ENCODE results near the gene EBLN1. TPM values are rescaled to one million over a fixed set of nuclear protein-coding genes. Genes with fewer than 3 reads are reported as not detected.

EBLN1 gene
- polyA plus RNA-seq (2013, experiment 1 of 4), result not detected
- not detected for polyA plus RNA-seq (2013, experiment 2 of 4)
- not detected for polyA plus RNA-seq (2013, experiment 3 of 4)
- not detected for polyA plus RNA-seq (2013, experiment 4 of 4)

DNA sequence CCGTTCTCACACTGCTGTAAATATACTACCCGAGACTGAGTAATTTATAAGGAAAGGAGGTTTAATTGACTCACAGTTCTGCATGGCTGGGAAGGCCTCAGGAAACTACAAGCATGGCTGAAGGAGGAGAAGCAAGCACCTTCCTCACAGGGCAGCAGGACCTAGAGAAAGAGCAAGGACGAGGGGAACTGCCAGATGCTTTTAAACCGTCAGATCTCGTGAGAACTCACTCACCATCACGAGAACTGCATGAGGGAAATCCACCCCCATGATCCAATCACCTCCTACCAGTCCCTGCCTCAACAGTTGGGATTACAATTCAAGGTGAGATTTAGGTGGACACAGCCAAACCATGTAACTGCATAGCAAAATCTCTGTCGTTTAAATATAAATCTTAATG is at the start of gene EBLN1:
TSS of gene EBLN1 (minus strand) at position 174 of the 400 bp plus-strand sequence. CDS start 8,032 bp downstream, outside the sequence.
- no peaks in the 10 kb centered on the region for H3K27me3 ChIP-seq (ENCODE audit: control insufficient read depth, insufficient read depth, low read length, poor library complexity, severe bottlenecking)
- no peaks in the 10 kb centered on the region for H3K36me3 ChIP-seq (ENCODE audit: control insufficient read depth, insufficient read depth, low read length)
- H3K4me3 ChIP-seq (ENCODE audit: insufficient read depth, low read depth, low read length), result no peak within 1 kb of the TSS
- WGBS, 2 experiments, result 89 to 91% methylated on average over 6 to 7 of the region's 7 CpGs
- no peaks in the 10 kb centered on the region for H3K9me3 ChIP-seq (ENCODE audit: control insufficient read depth, low read length)
- no peaks in the 10 kb centered on the region for H3K4me1 ChIP-seq (ENCODE audit: control insufficient read depth, insufficient read depth, low read length)
- no peak within 1 kb of the TSS for H3K27ac ChIP-seq (ENCODE audit: insufficient read depth, low read depth, low read length, poor library complexity, severe bottlenecking)

DNA sequence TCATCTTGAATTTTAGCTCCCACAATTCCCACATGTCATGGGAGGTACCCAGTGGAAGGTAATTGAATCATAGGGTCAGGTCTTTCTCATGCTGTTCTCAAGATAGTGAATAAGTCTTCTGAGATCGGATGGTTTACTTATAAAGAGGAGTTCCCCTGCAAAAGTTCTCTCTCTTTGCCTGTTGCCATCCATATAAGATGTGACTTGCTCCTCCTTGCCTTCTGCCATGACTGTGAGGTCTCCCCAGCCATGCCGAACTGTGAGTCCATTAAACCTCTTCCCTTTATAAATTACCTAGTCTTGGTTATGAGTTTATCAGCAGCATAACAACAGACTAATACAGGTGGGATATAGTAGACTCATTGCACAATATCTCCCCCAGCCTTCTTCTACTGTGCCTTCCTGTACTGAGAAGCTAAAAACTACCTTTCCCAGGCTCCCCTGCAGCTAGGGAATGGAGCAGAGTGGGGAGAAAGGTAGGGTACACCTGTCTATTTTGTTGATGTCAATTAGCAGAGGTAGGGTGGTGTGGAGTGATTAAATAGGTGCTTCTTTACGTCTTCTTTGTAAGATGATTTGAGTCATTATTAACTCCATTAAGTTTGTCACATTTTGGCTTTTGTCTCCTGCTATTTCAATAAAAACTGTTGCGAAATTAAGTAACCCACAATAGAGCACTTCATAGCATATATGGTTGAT is 48.2 kb upstream of the EBLN1 start:
- WGBS, 2 experiments, result 94 to 100% methylated on average over 2 to 4 of the region's 4 CpGs
- H3K9me3 ChIP-seq (ENCODE audit: control insufficient read depth, low read length), result no peaks in the 10 kb centered on the region
- H3K36me3 ChIP-seq (ENCODE audit: control insufficient read depth, insufficient read depth, low read length), result no peaks in the 10 kb centered on the region
- H3K4me1 ChIP-seq (ENCODE audit: control insufficient read depth, insufficient read depth, low read length), result no peaks in the 10 kb centered on the region
- no peak overlapping the region for H3K4me3 ChIP-seq (ENCODE audit: insufficient read depth, low read depth, low read length)
- no peaks in the 10 kb centered on the region for H3K27me3 ChIP-seq (ENCODE audit: control insufficient read depth, insufficient read depth, low read length, poor library complexity, severe bottlenecking)
- H3K27ac ChIP-seq (ENCODE audit: insufficient read depth, low read depth, low read length, poor library complexity, severe bottlenecking), result no peak overlapping the region

DNA sequence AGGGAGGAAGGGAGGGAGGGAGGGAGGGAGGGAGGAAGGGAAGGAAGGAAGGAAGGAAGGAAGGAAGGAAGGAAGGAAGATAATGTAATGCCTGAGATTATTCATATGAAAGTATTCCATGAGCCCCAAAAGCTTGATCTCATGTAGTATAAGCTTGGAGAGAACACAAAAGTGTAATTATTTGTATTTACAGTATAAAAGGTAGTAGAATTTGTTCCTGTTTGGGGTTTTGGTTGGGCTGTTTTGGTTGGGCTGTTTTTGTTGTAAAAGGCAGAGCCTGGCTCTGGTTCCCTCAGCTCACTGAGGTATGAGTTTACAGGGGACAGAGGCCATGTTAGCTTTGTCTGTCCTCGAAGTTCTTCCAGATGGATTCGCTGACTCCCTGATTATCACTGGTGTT is 45.3 kb upstream of the EBLN1 start:
- Histone ChIP-seq H3K27ac (ENCODE audit: insufficient read depth, low read depth, low read length, poor library complexity, severe bottlenecking) (no peak overlapping the region), H3K4me1 (ENCODE audit: control insufficient read depth, insufficient read depth, low read length) (no peaks in the 10 kb centered on the region), H3K36me3 (ENCODE audit: control insufficient read depth, insufficient read depth, low read length) (no peaks in the 10 kb centered on the region), H3K27me3 (ENCODE audit: control insufficient read depth, insufficient read depth, low read length, poor library complexity, severe bottlenecking) (peaks cover 6% of the 10 kb centered on the region), H3K9me3 (ENCODE audit: control insufficient read depth, low read length) (no peaks in the 10 kb centered on the region), H3K4me3 (ENCODE audit: insufficient read depth, low read depth, low read length) (no peak overlapping the region)
- 93 to 99% methylated on average over 2 of the region's 2 CpGs for WGBS, 2 experiments

DNA sequence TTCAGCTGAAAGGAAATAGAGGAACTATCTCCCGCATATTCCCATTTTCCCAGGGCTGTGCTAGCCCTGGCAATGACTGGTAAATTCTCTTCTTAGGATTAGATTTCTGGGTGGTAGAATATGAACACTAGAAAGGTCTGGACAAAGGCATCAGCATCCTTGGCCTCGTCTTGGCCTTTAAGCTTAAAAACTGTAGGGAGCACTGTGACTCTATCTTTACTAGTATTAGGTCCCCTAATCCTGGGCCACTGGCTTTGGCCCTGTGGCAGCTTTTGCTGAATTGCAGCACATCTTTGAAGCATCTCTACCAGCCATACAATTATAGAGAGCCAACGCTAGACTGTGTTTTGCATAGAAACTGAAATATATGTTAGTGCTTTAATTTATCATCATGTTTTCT is 41.5 kb upstream of the EBLN1 start:
- no peaks in the 10 kb centered on the region for H3K4me1 ChIP-seq (ENCODE audit: control insufficient read depth, insufficient read depth, low read length)
- 73 to 82% methylated on average over 2 to 3 of the region's 3 CpGs for WGBS, 2 experiments
- H3K27ac ChIP-seq (ENCODE audit: insufficient read depth, low read depth, low read length, poor library complexity, severe bottlenecking), result no peak overlapping the region
- no peaks in the 10 kb centered on the region for H3K36me3 ChIP-seq (ENCODE audit: control insufficient read depth, insufficient read depth, low read length)
- H3K27me3 ChIP-seq (ENCODE audit: control insufficient read depth, insufficient read depth, low read length, poor library complexity, severe bottlenecking), result peaks cover 44% of the 10 kb centered on the region
- H3K4me3 ChIP-seq (ENCODE audit: insufficient read depth, low read depth, low read length), result no peak overlapping the region
- no peaks in the 10 kb centered on the region for H3K9me3 ChIP-seq (ENCODE audit: control insufficient read depth, low read length)

DNA sequence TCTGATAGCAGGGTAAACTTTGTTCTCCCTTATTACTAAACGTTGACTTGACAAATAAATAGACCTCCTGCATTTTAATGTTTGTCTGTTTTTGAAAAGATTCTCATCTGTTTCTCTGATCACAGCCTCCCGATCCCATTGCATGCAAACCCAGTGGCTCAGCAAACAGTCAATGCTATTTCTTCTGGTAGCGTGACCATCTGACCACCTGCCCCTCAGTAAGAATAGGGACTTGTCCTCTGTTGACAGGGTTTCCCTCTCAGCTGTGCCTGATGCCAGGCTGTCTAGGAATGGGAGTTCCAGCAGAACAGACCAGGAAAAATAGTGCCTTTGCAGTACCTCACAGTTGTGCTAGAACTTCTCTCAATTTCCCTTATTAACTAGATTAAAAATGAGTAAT is 40.7 kb upstream of the EBLN1 start:
- Histone ChIP-seq H3K36me3 (ENCODE audit: control insufficient read depth, insufficient read depth, low read length) (no peaks in the 10 kb centered on the region), H3K27ac (ENCODE audit: insufficient read depth, low read depth, low read length, poor library complexity, severe bottlenecking) (no peak overlapping the region), H3K27me3 (ENCODE audit: control insufficient read depth, insufficient read depth, low read length, poor library complexity, severe bottlenecking) (peaks cover 52% of the 10 kb centered on the region), H3K9me3 (ENCODE audit: control insufficient read depth, low read length) (no peaks in the 10 kb centered on the region), H3K4me1 (ENCODE audit: control insufficient read depth, insufficient read depth, low read length) (no peaks in the 10 kb centered on the region), H3K4me3 (ENCODE audit: insufficient read depth, low read depth, low read length) (no peak overlapping the region)
- 83 to 85% methylated on average over 3 of the region's 3 CpGs for WGBS, 2 experiments

DNA sequence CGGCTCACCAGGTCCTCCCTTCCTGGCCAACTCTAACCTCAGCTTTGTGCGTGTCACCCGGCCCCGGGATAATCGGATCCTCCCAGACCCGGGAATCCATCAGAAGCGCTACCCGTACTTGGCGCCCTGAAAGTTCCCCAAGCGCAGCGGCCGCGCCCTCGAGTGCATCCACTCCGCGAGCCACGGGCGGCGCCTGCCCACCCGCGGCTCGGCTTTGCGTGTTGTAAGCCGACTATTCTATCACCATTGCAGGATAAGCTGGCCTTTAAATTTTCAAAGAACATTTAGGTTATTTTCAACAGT is 35.7 kb upstream of the EBLN1 start:
- WGBS, 2 experiments, result 3 to 4% methylated on average over 24 of the region's 24 CpGs
- Histone ChIP-seq H3K36me3 (ENCODE audit: control insufficient read depth, insufficient read depth, low read length) (no peaks in the 10 kb centered on the region), H3K27ac (ENCODE audit: insufficient read depth, low read depth, low read length, poor library complexity, severe bottlenecking) (no peak overlapping the region), H3K27me3 (ENCODE audit: control insufficient read depth, insufficient read depth, low read length, poor library complexity, severe bottlenecking) (peaks cover 88% of the 10 kb centered on the region), H3K9me3 (ENCODE audit: control insufficient read depth, low read length) (no peaks in the 10 kb centered on the region), H3K4me1 (ENCODE audit: control insufficient read depth, insufficient read depth, low read length) (no peaks in the 10 kb centered on the region), H3K4me3 (ENCODE audit: insufficient read depth, low read depth, low read length) (no peak overlapping the region)

DNA sequence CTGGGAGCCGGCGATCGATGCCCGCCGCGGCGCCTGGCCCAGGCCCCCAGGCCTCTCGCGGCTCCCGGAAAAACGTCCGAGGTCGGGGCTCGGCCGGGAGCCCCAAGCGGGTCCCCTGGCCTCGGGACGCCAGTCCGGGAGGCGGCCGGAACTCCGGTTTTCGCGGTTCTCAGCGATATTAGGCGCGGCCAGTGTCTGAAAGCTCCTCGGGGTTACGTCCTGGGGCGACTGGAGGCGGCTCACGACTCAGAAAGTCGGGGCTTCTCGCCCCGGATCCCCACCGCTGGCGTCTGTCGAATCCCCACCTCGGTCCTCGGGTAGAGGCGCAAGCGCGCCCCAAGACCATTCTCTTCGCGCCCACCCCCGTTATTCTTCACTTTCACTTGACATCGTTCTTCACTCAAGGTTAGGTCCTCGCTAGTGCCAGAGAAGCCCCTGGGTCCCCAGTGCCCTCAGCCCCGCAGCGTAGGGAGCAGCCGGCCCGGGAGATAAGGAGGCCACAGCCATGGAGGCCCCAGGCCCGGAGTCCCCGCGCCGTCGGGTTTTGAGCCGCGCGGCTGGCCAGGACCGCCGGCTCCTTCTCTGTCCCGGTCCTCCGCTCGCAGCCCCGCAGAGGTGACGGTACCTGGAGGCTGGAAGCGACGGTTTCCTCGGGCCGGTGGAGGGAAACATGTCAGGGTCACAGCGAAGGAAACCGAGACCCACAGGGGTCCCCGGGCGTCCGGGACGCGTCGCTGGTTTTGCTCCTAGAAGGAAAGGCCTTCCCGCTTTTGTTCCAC is 35.2 kb upstream of the EBLN1 start:
- H3K4me1 ChIP-seq (ENCODE audit: control insufficient read depth, insufficient read depth, low read length), result no peaks in the 10 kb centered on the region
- no peaks in the 10 kb centered on the region for H3K9me3 ChIP-seq (ENCODE audit: control insufficient read depth, low read length)
- H3K36me3 ChIP-seq (ENCODE audit: control insufficient read depth, insufficient read depth, low read length), result no peaks in the 10 kb centered on the region
- WGBS, 2 experiments, result 1% methylated on average over 80 of the region's 80 CpGs
- H3K27ac ChIP-seq (ENCODE audit: insufficient read depth, low read depth, low read length, poor library complexity, severe bottlenecking), result no peak overlapping the region
- peak overlapping the region; percentile 54 for H3K4me3 ChIP-seq (ENCODE audit: insufficient read depth, low read depth, low read length)
- H3K27me3 ChIP-seq (ENCODE audit: control insufficient read depth, insufficient read depth, low read length, poor library complexity, severe bottlenecking), result peaks cover 82% of the 10 kb centered on the region

DNA sequence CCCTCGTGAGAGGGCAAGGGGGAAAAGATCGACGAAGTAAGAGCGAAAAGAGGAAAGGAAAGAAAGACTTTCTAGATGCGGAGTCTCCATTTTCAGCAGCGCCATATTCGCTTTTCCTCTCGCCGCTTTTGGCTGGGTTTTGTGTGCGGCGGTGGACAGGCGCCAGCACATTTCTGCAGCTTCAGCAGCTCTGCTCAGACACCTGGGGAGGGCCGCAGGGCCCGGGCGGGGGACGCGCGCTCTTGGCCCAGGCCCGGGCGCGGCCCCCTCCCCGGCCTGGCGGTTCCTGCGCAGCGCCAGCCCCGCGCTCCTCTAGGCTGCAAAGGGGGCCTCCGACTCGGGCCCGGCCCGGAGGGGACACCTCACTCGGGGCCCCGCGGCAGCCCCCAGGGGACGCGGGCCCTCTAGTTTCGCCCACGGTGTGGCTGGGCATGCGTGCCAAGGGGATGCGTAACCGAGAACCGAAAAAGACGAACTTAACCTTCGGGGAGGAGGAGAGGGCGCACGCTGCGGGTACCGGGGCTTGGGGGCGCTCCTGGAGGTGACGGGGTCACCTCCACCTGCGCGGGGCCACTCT is 34.5 kb upstream of the EBLN1 start:
- 1% methylated on average over 52 of the region's 52 CpGs for WGBS, 2 experiments
- H3K4me3 ChIP-seq (ENCODE audit: insufficient read depth, low read depth, low read length), result peak overlapping the region; percentile 54
- no peak overlapping the region for H3K27ac ChIP-seq (ENCODE audit: insufficient read depth, low read depth, low read length, poor library complexity, severe bottlenecking)
- H3K4me1 ChIP-seq (ENCODE audit: control insufficient read depth, insufficient read depth, low read length), result no peaks in the 10 kb centered on the region
- peaks cover 75% of the 10 kb centered on the region for H3K27me3 ChIP-seq (ENCODE audit: control insufficient read depth, insufficient read depth, low read length, poor library complexity, severe bottlenecking)
- no peaks in the 10 kb centered on the region for H3K36me3 ChIP-seq (ENCODE audit: control insufficient read depth, insufficient read depth, low read length)
- H3K9me3 ChIP-seq (ENCODE audit: control insufficient read depth, low read length), result no peaks in the 10 kb centered on the region

DNA sequence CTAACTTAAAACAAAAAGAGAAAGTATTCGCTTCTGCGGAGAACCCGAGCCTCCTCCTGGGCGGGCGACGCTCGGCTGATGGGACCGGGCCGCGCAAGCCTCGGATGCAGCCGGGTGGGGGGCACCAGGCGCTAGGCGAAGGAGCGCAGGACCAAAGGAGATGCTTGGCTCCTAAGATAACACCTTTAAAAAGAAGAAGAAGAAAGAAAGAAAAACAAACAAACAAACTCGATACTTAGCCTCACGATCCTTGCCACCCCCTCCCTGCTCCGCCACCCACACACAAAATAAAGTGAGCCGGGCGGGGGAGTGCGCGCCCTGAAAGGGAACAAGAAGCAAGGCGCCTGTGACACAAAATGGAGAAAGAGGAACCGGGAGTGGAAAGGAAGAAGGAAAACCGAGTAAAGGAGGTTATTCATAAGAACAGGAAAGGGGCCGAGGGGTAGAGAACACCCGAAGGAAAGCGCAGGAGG is 34.0 kb upstream of the EBLN1 start:
- no peaks in the 10 kb centered on the region for H3K36me3 ChIP-seq (ENCODE audit: control insufficient read depth, insufficient read depth, low read length)
- no peak overlapping the region for H3K27ac ChIP-seq (ENCODE audit: insufficient read depth, low read depth, low read length, poor library complexity, severe bottlenecking)
- peaks cover 70% of the 10 kb centered on the region for H3K27me3 ChIP-seq (ENCODE audit: control insufficient read depth, insufficient read depth, low read length, poor library complexity, severe bottlenecking)
- peak overlapping the region; percentile 54 for H3K4me3 ChIP-seq (ENCODE audit: insufficient read depth, low read depth, low read length)
- no peaks in the 10 kb centered on the region for H3K4me1 ChIP-seq (ENCODE audit: control insufficient read depth, insufficient read depth, low read length)
- WGBS, 2 experiments, result 0 to 1% methylated on average over 25 to 27 of the region's 28 CpGs
- H3K9me3 ChIP-seq (ENCODE audit: control insufficient read depth, low read length), result no peaks in the 10 kb centered on the region

All from ectodermal cell (in vitro differentiated cells).